Dermis blood vessel endothelial cell (primary cell): ENCODE results near the gene TMEM218. TPM values are rescaled to one million over a fixed set of nuclear protein-coding genes. Genes with fewer than 3 reads are reported as not detected.
"Not testable (repeated sequence)": the region's sequence is repeated elsewhere in the genome, so short reads cannot be mapped to it uniquely, and the experiment has no call there.

Experiments used
- DNase-seq: peaks from one replicate; pipeline ENCODE4 v3.0.0; 2010
- total RNA-seq: library from RNA; depleted of rRNA; stranded (reverse); fragments of >200 nt; gene quantifications from 2 replicates; pipeline ENCODE4 v1.2.3, GENCODE V29; 2014

The TMEM218 gene
- total RNA-seq, 1 donor from 2014 or later, result 24.2 TPM

- DNase-seq, result no peak
Measured at GRCh38 chr11:125073616-125074483, 37.6 kb downstream of the TMEM218 start.

GRCh38 chr11:125072961-125073590 is 38.4 kb downstream of the TMEM218 start:
- no peak for DNase-seq

DNA sequence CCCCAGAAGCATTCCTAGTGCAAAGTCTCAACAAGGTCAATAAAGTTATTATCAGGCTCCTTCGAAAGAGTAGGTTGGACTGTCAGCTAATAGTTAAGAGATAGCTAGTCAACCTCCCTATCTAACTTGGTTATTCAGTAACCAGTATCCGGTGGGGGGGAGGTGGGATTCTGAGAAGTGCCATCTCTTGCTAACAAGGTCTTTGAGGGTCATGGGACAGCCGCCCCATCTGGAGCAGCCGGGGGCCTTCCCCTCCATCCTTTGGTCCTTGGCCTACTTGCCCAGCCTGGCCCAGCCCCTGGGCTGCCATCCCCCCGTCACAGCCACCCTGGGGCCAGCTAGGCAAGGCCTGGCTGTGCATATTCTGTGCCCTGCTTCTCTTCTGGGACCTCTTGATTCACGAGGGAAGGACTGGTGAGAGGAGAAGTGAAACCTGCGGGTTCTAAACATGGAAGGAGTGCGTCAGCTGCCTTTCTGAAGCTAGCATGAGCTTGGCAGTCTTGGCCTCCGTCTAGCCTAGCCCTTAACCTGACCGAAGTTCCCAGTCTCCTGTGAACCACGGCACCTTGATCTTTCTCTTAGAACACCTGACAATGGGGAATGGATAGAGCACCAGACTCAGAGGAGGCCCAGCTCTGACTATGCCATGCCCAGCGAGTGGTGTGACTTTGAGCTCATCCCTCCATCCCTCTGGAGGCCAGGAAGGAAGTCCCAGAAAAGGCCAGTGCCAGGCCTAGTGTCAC is 39.0 kb downstream of the TMEM218 start:
- no peak for DNase-seq

GRCh38 chr11:125071846-125072217 is 39.6 kb downstream of the TMEM218 start:
- no peak for DNase-seq

GRCh38 chr11:125071435-125071834 is 40.0 kb downstream of the TMEM218 start:
- DNase-seq, result no peak

DNA sequence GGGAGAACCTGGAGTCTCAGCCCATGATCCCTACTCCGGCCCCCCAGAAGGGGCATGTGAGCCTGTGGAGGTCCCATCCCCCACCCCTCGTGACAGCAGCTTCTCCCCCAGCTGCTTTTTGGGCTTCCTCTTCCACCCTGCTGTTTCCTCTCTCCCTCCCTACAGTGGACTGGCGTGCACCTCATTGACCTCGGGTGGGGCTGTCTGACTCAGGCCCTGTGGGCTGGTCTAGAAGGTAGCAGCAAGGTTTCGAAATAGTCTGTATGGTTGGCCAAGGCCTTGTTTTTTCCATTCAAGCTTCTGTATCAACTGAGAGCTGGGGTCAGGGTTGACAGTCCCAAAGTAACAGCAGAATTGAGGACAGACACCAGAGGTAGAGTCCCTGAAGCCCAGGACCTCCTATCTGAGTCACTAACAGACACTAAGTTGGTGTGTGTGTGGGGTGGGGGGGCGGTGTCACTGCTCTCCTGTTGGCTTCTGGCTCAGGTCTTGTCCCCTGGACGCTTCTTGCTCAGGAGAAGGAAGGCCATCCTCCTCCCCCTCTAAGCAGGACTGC is 40.6 kb downstream of the TMEM218 start:
- peak; percentile 46 for DNase-seq

DNA sequence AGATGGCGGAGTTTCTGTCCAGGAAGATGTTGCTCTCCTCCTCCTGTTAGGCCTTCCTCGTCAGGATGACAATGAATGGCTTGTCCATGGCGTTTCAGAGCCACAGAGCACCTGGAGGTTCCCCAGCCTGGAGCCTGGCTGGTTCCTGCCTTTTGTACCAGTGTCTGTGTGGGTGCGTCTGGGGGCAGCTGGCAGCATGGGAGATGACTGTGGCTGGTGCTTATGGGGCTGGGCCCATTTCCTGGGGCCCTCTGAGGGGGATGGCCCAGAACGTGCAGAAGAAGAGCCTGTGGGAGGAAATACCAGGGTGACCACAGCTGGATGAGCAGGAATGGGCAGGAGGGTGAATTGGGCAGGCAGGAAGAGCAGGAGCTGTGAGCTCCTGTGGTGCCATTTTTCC is 41.6 kb downstream of the TMEM218 start:
- no peak for DNase-seq

DNA sequence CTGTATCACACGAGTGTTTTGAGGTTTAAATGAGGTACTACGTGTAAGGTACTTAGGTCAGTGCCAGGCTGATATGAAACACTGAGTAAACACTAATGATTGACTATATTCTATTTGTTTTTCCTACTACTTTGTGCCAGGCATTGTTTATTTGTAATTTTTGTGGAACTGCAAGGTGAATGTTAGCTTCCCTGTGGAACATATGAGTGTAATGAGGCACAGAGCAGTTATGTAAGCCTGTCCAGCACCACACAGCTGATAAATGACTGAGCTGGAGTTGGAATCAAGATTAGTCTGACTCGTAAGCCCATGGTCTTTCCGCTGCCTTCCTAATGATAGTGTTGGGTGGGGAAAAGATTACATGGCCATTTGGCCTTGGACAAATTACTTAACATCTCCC is 42.4 kb downstream of the TMEM218 start:
- no peak for DNase-seq

DNA sequence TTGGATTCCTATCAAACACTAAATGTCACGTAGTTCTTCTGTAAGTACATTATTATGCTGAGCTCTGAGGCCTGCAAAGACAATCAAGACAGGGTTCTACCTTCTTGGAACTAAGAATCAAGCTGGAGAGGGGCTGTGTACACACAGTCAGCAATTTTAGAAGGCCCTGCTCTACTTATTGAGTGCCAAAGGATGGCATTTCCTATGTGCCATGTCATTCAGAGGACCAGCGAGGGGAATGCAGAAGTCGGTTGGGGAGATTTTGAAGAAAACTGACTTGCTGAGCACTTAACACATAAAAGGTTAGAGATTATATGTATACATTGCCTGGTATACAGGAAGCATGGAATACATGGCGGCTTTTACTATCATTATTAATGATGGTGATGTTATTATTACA is 43.1 kb downstream of the TMEM218 start:
- no peak for DNase-seq

GRCh38 chr11:125064070-125064469 is 47.4 kb downstream of the TMEM218 start:
- no peak for DNase-seq

DNA sequence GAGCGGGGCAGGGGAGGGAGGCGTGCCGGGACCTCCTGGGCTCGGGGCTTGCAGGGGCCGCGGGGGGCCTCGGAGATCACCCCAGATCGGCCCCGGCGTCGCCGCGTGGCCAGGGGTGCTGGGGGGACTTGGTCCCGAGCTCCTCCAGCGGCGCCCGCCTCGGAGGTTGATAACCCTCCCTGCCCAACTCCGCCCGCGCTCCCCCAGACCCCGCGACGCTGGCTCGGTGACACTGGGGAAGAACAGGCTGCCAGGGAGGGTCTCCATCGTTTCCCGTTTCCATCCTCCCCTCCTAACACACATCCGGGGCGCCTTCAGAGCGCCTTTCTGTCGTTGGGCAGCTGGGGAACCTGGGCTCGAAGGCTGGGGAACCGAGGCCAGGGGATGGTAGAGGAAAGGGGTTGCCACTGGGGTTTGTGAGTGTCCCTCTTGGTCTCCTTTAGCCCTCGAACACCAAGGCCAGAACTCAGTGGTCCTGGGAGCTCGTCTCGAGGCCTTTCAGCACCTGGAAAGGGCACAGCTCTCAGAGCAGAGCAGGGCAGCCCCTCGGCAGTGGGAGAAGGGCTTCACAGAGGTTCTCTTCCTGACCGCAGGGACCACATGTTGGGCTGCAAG is 47.9 kb downstream of the TMEM218 start:
- peak; percentile 8 for DNase-seq

DNA sequence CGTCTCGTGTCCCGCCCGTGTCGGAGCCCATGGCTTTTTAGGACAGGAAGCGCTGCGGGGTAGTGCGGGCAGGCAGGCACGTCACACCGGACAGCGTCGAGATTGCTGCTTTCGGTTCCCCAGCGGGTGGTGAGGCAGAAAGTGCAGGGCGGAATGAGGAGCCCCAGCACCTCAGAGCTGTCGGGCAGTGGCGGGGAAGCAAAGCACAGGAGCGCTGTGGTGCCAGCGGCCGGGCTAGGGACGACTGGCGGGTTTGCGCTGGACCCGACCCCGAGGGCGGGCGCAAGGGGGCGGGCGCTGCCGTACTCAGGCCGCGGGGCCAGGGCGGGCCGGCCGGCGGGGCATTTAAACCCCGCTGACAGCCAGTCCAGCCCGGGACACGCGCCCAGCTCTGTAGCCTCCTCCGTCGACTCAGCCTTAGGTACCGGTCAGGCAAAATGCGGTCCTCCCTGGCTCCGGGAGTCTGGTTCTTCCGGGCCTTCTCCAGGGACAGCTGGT is 48.4 kb downstream of the TMEM218 start, which contains the start of gene SLC37A2:
Gene SLC37A2, plus strand, starts transcription at position 375 of the 498 bp plus-strand sequence. Its CDS starts 63 bp downstream, at position 438.
- peak; percentile 65 for DNase-seq

DNA sequence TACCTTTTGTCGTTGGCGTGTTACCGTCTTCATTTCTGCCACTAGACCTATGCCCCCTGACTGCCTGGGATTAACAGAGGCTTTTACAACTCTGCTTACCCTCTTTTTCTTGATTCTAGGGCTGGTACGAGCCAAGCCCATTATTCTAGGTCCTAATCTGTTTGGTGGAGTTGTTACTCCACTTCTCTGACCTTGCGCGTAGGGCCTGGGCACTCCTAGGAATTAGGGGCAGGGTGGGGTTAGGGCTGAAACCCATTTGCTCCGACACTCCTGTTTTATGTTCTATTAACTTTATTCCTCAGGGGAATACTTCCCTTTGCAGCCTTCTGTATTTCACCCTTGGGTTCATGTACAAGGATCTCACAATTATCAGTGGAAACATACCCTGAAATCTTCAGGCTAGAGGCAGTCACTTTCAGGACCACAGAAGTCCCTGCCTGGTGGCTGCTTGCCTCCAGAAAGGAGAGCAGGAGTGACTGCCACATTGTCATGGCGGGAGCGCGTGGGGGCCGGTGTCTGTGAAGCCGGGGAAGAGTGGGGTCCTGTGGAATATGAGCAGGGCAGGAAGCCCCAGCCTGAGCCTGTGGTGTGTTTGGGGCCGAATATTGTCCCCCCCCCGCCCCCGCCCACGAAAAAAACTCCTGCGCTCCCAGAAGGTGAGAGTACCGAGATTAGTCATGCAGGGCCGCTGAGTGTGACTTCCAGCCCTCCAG is 49.1 kb downstream of the TMEM218 start:
- DNase-seq, result no peak

- DNase-seq, result no peak
Measured at GRCh38 chr11:125061281-125061680, 50.1 kb downstream of the TMEM218 start.

GRCh38 chr11:125057693-125058016 is 53.8 kb downstream of the TMEM218 start:
- no peak for DNase-seq

DNA sequence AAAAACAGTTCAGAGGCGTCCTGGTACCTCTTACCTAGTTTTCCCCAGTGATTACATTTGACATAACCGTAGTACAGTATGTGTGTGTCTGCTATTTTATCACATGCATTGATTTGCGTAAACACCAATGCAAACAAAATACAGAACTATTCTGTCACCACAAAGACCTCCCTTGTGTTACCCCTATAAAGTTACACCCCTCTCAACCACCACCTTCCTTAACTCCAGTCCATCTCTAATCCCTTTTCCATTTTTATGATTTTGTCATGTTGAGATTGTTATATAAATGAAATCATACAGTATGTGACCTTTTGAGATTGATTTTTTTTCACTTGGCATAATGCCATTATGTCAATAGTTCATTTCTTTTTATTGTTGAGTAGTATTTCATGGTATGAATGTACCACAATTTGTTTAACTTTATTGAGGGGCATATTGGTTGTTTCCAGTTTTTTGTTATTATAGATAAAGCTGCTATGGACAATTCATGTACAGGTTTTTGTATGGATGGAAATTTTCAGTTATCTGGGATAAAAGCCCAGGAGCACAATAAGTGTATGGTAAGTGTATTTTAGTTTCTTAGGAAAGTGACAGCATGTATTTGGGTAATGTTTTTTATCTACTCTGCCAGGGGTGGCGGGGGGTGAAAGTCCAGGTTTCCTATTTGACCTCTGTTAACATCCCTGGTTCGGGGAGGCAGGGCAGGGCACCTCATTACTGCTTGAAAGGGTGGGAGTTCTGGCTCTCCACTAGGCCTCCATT is 54.3 kb downstream of the TMEM218 start:
- DNase-seq, result no peak

DNA sequence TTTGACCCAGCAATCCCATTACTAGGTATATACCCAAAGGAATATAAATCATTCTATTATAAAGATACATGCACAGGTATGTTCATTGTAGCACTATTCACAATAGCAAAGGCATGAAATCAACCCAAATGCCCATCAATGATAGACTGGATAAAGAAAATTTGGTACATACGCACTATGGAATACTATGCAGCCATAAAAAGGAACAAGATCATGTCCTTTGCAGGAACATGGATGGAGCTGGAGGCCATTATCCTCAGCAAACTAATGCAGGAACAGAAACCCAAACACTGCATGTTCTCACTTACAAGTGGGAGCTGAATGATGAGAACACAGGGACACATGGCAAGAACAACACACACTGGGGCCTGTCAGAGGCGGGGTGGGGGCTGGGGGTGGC is 55.3 kb downstream of the TMEM218 start:
- not testable (repeated sequence) for DNase-seq

GRCh38 chr11:125055107-125055715 is 56.2 kb downstream of the TMEM218 start:
- no peak for DNase-seq

DNA sequence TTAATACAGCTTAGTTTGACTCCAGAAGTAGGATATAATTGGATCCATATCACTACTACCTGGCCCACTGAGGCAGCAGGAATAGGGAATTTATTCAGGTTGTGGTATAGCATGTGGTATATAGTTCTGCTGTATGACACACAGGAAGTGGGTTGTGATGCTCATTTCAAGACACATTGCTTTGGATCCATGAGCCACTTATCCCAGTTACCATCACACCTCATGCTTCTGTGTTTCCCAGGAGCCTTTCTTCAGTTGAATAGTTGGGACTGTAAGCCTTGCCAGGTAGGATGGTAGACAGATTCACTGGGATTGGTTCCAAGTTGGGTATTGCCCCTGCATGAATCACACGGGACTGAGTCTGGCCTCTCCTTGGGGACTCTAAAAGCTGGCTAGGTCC is 58.3 kb downstream of the TMEM218 start:
- no peak for DNase-seq

- DNase-seq, result no peak
Measured at GRCh38 chr11:125052047-125052446, 59.4 kb downstream of the TMEM218 start.
